Caki2 (cell line): ENCODE data around the gene DPF3. TPM values are rescaled to one million over a fixed set of nuclear protein-coding genes. Genes with fewer than 3 reads are reported as not detected.

Experiments used
- DNase-seq: peaks from one replicate; pipeline ENCODE4 v3.0.0-alpha.2; 2015; ENCODE audit warnings: low read depth
- in situ Hi-C: cut with HindIII; loops from 2 replicates; pipeline ENCODE4 v1.10.0; 2016; ENCODE audit warnings: low sequenced_read_pairs, low pct_unique_long_range_greater_than_20kb, mixed read lengths
- total RNA-seq: library from RNA; depleted of rRNA; stranded (reverse); fragments of >200 nt; shearing (Covaris generic); gene quantifications from 2 replicates; pipeline ENCODE4 v1.2.3, GENCODE V29; 2014; ENCODE audit warnings: low replicate concordance

Gene DPF3
- total RNA-seq, 1 experiment from 2014 or later = not detected

DNA sequence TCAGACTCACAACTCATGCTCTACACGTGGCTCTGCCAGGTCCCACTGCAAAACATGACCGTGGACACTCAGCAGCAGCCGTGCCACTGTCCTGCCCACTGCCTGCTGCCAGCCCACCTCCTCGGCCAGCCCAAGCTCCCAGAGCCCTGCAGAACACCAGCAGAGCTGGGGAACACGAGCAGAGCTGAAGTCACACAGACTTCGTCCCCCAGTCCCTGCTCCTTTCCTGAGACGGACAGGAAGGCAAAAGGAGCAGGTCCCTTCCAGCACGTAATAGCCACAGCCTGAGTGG is 152.1 kb downstream of the DPF3 start:
- DNase-seq = no peak
- in situ Hi-C loops = no loop called here

DNA sequence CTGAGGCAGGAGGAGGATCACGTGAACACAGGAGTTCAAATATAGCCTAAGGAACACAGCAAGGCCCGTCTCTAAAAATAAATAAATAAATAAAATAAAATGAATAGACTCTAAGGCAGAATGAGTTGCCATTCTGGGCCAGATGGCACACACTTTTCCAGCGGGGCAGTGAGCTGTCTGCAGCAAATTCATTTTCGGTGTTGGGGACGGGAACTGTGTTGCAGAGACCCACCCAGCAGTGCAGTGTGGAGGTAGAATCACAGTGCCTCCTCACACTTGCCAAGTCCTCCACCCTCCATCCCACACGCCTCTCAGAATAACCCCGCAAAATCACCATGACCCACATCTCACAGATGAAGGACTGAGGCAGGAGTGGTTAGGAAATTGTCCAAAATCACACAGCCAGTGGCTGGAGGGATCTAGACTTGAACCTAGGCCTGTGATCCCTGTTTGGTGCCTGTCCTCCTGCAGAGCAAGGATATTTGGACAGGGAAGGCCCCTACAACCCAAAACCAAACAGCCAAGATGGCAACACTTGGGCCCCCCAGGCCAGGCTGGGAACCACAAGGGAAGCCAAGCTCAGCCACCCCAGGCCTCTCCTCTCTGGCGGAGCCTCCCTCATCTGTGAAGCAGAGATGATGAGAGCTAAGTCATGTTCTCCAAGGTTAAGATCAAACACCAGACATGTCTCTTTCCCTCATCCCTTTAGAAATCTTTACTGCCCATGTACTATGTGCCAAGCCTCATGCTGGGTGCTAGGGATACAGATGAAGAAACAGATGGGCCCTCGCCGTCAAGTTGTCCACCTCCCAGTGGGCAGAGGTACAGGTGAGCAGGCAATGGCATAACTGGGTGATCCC is 152.7 kb downstream of the DPF3 start:
- DNase-seq = no peak
- in situ Hi-C loops = no loop called here

DNA sequence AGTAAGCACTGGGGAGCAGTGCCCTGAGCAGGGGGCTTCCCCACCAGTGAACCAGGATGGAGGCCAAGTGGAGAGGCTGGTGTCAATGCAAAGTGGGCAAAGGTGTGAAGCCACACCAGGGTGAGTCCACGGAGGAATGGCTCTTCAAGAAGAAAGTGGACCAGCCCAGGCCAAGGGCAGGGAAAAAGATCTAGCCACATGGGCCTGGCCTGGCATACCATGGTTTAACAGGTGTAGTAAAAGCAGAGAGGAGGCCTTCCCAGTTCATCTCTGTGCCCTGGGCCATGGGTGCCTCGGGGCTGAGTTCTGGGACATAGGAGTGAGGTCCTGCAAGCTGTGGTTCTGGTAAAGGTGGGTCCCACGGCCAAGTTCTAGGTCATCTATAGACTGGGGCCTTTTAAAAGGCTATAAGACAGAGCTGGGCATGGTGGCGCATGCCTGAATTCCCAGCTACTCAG is 153.4 kb downstream of the DPF3 start:
- DNase-seq = no peak
- in situ Hi-C loops = no loop called here

DNA sequence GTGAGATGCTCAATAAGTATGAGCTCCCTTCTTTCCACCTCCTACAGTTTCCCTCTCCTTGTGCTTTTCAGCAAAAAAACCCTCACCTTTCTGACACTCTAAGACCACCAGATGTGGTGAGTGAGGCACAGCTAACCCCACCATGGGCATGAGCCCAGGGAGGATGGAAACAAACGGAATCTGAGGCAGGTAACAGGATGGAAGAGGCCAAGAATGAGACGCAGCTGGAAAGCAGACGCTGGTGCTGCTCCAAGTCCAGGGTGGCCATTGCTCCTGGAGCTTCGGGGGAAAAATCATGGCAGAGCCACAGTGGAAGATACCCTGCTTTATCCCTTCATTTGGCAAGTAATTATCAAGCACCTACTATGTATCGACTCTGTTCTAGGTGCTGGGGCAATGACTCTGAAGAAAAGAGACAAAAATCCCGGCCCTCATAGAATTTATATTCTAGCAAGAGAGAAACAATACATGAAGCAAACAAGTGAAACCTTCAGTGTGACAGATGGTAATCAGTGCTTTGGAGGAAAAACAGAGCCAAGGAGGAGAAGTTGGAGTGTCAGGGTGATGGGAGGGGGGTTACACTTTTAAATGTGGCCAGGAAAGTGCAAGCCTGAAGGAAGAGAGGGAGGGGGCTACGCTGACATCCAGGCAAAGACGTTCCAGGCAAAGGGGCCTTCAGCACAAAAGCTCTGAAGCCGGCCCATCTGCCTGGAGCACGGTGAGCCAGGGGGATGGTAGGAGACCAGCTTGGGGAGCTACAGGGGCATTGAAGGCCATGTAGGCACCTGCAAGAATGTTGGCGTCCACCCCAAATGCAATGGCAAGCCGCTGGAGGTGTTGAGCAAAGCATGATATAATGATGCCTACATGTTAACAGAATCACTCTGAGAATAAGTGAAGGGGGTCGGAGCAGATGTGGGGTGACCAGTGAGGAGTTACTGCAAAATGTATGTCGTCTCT is 154.2 kb downstream of the DPF3 start:
- in situ Hi-C loops = no loop called here
- no peak for DNase-seq

DNA sequence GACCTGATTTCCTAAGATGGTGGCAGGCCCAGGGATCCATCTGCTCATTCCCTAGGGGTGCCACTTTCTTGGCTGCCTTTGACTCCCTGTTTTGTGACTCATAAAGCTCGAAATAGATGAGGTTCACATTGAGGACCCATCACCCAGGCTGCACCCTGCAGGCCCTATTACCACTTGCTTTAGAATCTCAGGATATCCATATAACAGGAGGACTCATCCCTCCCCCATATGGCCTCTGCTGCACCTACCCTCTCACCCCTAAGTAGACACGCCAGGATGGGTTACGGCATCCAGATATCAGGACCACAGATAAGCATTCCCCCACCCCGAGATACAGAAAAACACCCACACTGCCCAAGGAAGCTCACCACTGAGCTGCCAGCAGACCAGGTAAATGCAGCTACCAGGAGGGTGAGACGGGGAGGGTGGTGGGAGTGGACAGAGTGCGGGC is 155.7 kb downstream of the DPF3 start:
- no peak for DNase-seq
- in situ Hi-C loops = no loop called here

DNA sequence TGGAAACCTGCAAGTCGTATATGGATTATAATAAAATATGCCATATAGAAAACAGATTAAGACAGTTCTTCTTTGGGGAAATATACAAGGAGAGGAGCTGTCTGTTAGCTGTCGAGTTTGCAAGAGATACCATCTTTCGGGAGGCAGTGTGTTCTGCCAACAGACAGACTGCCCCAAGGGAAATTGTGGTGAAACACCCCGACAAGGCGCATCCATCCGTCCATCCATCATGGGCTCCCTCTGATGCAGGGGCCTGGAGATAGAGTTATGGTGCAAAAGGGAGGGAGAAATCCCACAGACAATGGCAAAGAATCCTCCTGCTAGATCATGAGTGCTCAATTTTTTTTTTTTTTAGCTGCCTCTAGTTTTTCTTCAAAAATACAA is 156.3 kb downstream of the DPF3 start:
- no peak for DNase-seq

DNA sequence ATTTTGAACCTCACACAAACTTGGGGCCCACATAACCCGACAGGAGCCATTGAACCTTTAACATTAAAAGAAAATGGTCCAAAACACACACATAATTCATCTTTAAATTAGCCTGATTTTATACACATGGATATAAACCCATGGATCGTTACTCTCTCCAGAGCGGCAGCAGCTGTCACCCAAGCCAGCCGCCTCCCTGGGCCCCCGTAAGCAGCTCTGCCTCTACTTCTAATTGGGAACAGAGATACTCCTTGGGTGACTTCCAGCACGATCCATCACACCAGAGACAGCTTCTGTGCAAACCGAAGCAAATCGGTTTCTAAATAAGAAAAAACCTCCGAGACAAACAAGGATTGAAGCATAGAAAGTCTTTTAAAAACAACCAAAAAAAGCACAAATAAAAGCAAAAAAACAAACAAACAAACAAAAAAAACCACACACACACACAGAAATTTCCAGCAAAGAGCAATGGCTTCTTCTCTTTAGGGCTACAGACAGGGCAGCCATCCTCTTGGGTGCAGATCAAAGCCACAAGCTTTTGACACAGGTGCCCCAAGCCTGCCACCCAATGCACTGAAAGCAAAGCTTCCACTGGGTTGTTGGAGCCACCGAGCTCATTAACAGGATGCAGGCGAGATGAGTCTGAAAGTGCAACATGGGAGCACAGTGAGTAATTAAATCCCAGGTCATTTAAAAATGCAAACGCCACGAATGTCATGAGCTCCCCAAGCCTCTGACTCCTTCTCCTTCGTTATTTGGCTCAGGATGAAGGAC is 156.9 kb downstream of the DPF3 start:
- DNase-seq = no peak
- in situ Hi-C loops = no loop called here

More for the DNA sequence above, 156.3 kb downstream of the DPF3 start:
- in situ Hi-C loops = no loop called here

DNA sequence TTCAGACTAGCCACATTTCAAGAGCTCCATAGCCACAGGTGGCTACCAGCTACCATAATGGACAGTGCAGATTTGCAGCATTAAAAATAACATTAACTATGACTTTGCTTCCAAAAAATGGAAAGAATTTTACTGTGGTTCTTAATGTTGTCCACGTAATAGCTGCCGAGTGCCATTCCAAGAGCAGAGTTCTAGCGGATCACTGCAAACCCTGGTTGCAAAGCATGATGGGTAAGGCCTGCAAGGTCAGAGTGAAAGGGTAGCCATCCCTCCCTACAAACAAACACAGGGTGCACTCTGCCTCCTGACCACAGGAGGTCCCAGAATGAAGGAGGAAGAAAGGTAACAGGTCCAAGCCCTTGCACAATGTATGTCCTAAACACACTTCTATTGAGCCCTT is 157.6 kb downstream of the DPF3 start:
- in situ Hi-C loops = no loop called here
- no peak for DNase-seq

DNA sequence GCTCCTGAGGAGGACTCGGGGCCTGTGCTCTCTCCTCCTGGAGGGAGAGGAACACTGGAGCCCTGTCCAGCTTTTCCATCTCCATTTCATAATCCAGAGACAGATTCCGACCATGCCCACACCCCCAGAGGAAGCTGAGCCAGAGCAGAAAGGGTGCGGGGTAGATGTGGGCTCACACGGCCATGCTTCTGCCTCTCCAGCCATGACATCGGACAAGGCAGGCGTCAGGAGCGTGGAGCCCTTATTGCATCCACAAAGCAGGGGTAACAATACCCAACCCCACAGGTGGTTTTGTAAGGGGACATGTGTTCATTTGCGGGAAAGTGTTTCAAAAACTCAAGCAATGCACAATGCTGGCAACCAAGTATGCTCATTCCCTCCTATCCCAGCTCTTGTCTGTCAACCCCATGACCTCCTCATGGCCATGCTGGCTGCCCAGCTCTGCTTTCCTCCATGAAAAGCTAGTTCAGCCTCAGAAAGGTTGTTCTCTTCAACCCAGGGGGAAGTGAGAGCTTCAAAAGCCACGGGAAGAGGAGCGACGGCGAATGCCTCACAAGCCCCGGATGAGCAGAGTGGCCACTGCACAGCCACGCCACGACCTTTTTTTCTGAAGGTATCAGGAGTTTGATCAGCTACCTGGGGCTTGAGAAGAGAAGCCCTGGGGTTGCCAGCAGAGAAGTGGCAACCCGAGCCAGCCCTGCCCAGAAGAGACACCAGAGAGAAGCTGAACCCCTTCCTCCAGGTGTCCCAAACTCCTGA is 161.7 kb downstream of the DPF3 start:
- in situ Hi-C loops = no loop called here
- no peak for DNase-seq

DNA sequence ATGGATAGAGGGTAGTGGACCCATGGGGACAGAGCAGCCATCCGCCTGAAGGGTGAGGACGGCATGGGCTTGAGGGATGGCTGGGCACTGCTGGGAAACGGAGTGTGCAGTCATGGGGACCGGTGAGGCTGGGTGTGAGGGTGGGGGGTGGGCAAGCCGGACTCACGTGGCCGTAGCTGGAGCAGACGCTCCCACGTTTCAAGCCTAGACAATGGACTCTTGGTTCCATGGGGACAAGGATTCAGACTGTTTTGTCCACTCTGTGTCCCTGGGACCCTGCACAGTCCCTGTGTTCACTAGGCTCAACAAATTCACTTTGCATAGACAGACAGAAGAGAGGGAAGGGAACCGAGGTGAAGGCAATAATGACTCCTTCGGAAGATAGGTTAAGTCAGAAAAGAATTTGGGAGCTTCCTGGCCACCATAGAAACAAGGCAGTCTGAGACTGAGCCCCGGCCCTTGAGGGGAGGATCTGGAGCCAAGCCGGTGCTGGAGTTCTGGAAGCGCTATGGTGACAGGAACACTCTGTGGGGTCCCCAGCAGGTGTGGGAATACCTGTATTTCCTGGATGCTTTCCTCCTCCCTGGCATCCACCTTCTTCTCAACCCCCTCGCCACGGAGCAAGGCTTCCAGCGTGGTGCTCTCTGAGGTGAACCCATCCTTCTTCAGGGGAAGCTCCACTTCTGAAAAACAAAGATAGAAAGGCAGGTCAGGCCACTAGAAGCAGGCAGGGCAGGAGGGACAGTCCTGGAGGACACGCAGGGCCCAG is 162.5 kb downstream of the DPF3 start:
- in situ Hi-C loops = no loop called here

DNA sequence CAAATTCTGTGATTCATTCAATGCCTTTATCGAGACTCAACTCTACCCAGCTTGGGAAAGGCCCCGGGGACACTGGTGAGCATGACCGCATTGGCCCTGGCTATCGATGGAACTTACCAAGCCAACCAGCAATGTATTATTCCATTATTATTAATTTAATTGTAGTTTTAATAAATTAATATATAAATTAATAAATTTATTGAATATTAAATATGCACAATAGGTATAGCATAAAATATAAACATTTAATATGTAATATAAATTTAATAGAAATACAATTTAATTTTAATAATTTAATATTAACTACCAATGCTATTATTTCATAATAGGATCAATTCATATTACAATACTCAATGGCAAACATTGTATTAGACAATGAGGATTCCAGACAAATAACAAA is 163.4 kb downstream of the DPF3 start:
- DNase-seq = no peak
- in situ Hi-C loops = no loop called here

More for the DNA sequence above, 162.5 kb downstream of the DPF3 start:
- DNase-seq = no peak

DNA sequence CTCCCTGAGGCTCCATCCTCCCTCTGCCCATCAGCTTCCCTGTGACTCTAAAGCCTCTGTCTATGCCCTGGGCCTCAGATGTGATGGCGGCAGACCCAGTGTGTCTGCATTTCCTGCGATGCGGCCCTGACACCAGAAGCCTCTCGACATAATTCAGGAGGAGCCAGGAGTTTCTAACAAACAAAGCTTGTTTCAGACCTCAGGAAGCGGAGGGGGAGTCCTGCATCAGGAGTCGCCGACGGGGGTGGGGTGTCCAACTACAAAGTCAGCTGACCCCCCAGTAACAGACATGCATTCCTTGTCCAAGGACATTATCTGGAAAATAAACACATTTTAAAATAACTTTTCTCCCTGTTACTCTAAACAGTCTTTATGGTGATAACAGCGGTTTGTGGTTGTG is 167.5 kb downstream of the DPF3 start:
- DNase-seq = no peak
- in situ Hi-C loops = no loop called here

DNA sequence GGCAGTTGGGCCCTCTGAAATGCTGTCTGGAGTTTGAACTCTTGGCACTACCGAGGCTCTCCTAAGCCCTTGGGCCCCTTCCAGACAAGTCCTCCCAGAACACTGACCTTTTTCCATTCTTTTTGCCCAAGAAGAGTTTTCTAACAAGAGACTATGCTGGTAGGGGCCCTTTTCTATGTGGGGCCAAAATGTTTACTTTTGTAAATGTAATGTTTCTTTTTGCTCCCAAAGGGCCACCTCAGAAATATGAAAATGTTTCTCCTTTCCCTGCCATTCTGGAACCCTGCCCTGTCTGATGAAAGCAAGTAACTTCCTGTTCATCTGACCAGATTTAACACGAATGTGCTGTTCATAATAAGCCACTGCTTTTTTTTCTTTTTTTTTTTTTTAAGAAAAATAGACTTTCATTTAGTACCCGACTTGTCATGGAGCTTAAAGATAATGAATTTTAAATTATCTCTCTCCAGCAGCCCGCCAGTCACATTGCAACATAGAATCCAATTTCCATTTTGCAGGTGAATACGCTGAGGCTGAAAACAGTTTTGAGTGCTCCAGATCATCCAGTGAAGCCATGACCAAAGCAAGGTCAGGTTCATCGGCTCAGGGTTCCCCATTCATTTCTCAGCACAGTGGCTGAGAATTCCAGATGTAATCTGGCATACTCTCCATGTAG is 169.9 kb downstream of the DPF3 start:
- in situ Hi-C loops = no loop called here
- no peak for DNase-seq

DNA sequence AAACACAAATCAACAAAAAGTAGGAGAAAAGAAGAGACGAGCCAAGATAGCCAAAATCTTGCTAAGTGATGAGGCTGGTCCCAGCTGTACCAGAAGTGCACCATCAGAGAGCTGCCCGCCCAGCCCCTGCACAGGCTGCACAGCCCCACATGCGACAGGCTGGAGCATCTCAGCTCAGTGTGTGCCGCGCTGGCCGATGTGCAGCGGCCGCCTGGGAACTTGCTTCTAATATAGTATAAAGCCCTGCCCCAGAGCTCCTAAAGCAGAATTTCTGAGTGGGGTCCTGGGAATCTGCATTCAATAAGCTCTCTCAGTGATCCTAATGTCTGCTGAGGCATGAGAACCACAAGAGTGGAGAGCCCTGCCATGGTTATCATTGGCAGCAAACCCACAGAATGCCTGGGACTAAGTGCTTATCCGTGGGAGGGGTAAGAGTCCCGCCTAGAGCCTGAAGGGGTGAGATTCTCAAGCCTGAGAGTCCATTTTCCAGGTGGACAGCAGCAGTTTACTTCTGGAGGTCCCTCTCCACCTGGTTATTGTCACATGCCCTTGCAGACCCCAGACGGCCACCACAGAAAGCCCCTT is 171.6 kb downstream of the DPF3 start:
- no peak for DNase-seq
- in situ Hi-C loops = no loop called here

DNA sequence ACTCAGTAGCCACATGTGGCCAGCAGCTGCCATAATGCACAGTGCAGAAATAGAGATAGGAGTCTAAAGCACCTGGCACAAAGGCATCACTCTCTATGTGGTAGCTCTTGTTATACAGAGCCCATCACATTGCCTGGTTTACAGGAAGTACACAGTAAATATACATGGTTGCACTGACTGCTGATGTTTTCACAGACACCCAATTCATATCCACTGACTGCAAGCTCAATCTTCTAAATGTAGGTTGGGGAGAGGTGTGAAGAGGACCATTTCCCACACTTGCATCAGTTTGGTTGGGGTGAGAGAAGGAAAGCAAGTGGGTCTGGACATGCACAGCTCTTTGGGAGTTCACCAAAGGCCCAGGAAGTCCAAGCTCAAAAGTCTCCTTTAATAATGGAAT is 172.8 kb downstream of the DPF3 start:
- in situ Hi-C loops = no loop called here
- DNase-seq = no peak

DNA sequence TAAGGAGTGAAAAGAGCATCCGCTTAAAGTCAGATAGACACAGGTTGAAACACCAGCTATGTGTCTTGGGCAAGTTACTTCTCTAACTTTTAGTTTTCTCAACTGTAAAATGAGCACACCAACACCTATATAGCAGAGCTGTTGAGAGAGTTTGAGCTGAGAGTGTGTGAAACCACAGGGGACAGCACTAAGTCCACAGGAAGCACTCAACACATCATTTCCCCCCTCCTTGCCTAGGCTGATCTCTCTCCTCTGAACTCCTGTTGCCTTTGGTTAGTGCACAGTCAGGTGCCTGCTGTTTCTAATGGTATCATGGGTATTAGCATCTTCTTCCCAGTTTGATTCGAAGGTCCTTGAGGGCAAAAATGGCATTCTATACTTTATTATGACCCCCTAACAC is 176.7 kb downstream of the DPF3 start:
- in situ Hi-C loops = no loop called here
- no peak for DNase-seq
